Trophoblast cell (in vitro differentiated cells and primary cell): Measurements from ENCODE around the gene GOLGA8A.

ENCODE experiments used
- DNase-seq, 2 donors: peaks; one replicate each; pipeline ENCODE4 v3.0.0-alpha.2; 2016
- H2AFZ ChIP-seq: 2 replicates; pipeline ENCODE4 v1.6.1; 2013; ENCODE audit warnings: low read length, moderate library complexity, mild to moderate bottlenecking; ENCODE audit not compliant: insufficient read depth, poor library complexity
- H2AK5ac ChIP-seq: 2 replicates; pipeline ENCODE4 v1.6.1; 2013; ENCODE audit warnings: mild to moderate bottlenecking, low read length
- H2BK120ac ChIP-seq: 2 replicates; pipeline ENCODE4 v1.6.1; 2013; ENCODE audit warnings: low read length, mild to moderate bottlenecking, moderate library complexity; ENCODE audit not compliant: insufficient read depth, poor library complexity
- H2BK12ac ChIP-seq: 2 replicates; pipeline ENCODE4 v1.6.1; 2013; ENCODE audit warnings: mild to moderate bottlenecking, low read length, moderate library complexity
- H2BK5ac ChIP-seq: 2 replicates; pipeline ENCODE4 v1.6.1; 2013; ENCODE audit warnings: low read length, low read depth, moderate library complexity, mild to moderate bottlenecking; ENCODE audit not compliant: poor library complexity
- H3K14ac ChIP-seq: 2 replicates; pipeline ENCODE4 v1.6.1; 2013; ENCODE audit warnings: mild to moderate bottlenecking, low read length
- H3K18ac ChIP-seq: 2 replicates; pipeline ENCODE4 v1.6.1; 2013; ENCODE audit warnings: mild to moderate bottlenecking, low read length
- H3K23ac ChIP-seq: 2 replicates; pipeline ENCODE4 v1.6.1; 2013; ENCODE audit warnings: low read length
- H3K27ac ChIP-seq: 2 replicates; pipeline ENCODE4 v1.5.1; 2013; ENCODE audit warnings: low read depth, mild to moderate bottlenecking, inconsistent platforms, low read length, moderate library complexity
- H3K27me3 ChIP-seq: 2 replicates; pipeline ENCODE4 v1.6.1; 2013; ENCODE audit warnings: inconsistent platforms, mild to moderate bottlenecking, low read length, moderate library complexity; ENCODE audit not compliant: insufficient read depth
- H3K36me3 ChIP-seq, 2 experiments: 1 replicate in 1 of 2; 2 replicates in 1 of 2; pipeline ENCODE4 v1.6.1; 2013; ENCODE audit warnings: low read length in 2 of 2, mild to moderate bottlenecking in 2 of 2, moderate library complexity in 1 of 2; ENCODE audit not compliant: insufficient read depth in 2 of 2, control insufficient read depth in 1 of 2
- H3K4ac ChIP-seq: 2 replicates; pipeline ENCODE4 v1.6.1; 2013; ENCODE audit warnings: low read depth, mild to moderate bottlenecking, low read length, moderate library complexity
- H3K4me1 ChIP-seq, 2 experiments: 1 replicate in 1 of 2; 2 replicates in 1 of 2; pipeline ENCODE4 v1.6.1; 2013; ENCODE audit warnings: low read length in 2 of 2, mild to moderate bottlenecking in 2 of 2, moderate library complexity in 1 of 2; ENCODE audit not compliant: insufficient read depth in 2 of 2, control insufficient read depth in 1 of 2
- H3K4me2 ChIP-seq: 2 replicates; pipeline ENCODE4 v1.6.1; 2013; ENCODE audit warnings: inconsistent platforms, mild to moderate bottlenecking, low read length, moderate library complexity
- H3K4me3 ChIP-seq: 2 replicates; pipeline ENCODE4 v1.5.1; 2013; ENCODE audit warnings: mild to moderate bottlenecking, low read depth, low read length, inconsistent platforms
- H3K79me1 ChIP-seq: one replicate; pipeline ENCODE4 v1.6.1; 2013; ENCODE audit warnings: low read length
- H3K79me2 ChIP-seq: 2 replicates; pipeline ENCODE4 v1.6.1; 2013; ENCODE audit warnings: low read length, mild to moderate bottlenecking; ENCODE audit not compliant: control insufficient read depth, insufficient read depth, poor library complexity
- H3K9ac ChIP-seq: 2 replicates; pipeline ENCODE4 v1.6.1; 2013; ENCODE audit warnings: mild to moderate bottlenecking, low read length
- H3K9me3 ChIP-seq: 2 replicates; pipeline ENCODE4 v1.6.1; 2013; ENCODE audit warnings: low read depth, mild to moderate bottlenecking, control low read depth, inconsistent platforms, low read length; ENCODE audit not compliant: insufficient read depth
- H4K12ac ChIP-seq: 2 replicates; pipeline ENCODE4 v1.6.1; 2013; ENCODE audit warnings: low read depth, mild to moderate bottlenecking, low read length, moderate library complexity
- H4K8ac ChIP-seq: 2 replicates; pipeline ENCODE4 v1.6.1; 2013; ENCODE audit warnings: low read depth, mild to moderate bottlenecking, low read length, moderate library complexity
- H4K91ac ChIP-seq: one replicate; pipeline ENCODE4 v1.6.1; 2013; ENCODE audit warnings: low read depth, mild to moderate bottlenecking, low read length, moderate library complexity
- whole genome bisulfite sequencing: extraction: QIAGEN DNeasy Blood & Tissue Kit; methylation state at CpG from one replicate; pipeline ENCODE4 v1.1.7; 2013; ENCODE audit warnings: missing lambda C conversion rate; ENCODE audit not compliant: insufficient read length, insufficient coverage; ENCODE audit errors: extremely low coverage; 5-methylcytosine and 5-hydroxymethylcytosine counted together

Gene GOLGA8A

GRCh38 chr15:34436956-34437442, 609 bp downstream of the GOLGA8A start:
- WGBS: no CpG with 5 or more reads among the region's 70 CpGs
- Histone ChIP-seq H3K14ac (no peak overlapping the region), H4K12ac (no peak overlapping the region), H3K18ac (no peak overlapping the region), H3K4me2 (peak overlapping the region; percentile 89), H2BK120ac (no peak overlapping the region), H3K27ac (no peak overlapping the region), H3K9ac (no peak overlapping the region), H2BK12ac (no peak overlapping the region), H3K9me3 (peaks cover 5% of the 10 kb centered on the region), H3K36me3 (no peaks in the 10 kb centered on the region), H3K23ac (no peak overlapping the region), H4K91ac (no peak overlapping the region), H2AK5ac (no peak overlapping the region), H3K4ac (no peak overlapping the region), H3K79me1 (no peaks in the 10 kb centered on the region), H4K8ac (no peak overlapping the region), H2AFZ (peak overlapping the region; percentile 1), H3K4me3 (peak overlapping the region; percentile 62), H3K79me2 (no peaks in the 10 kb centered on the region), H2BK5ac (no peak overlapping the region), H3K4me1 (peaks cover 1 to 3% of the 10 kb centered on the region in 2 experiments), H3K27me3 (peaks cover 16% of the 10 kb centered on the region)
- peak in 1 of 2 donors; percentile 2 for DNase-seq

GRCh38 chr15:34436126-34436955, 1.3 kb downstream of the GOLGA8A start:
- peak overlapping the region; percentile 89 for H3K4me2 ChIP-seq
- H3K9ac ChIP-seq: no peak overlapping the region
- no peak overlapping the region for H2BK5ac ChIP-seq
- H3K4me1 ChIP-seq: peaks cover 1 to 3% of the 10 kb centered on the region in 2 experiments
- H2AFZ ChIP-seq: no peak overlapping the region
- no peaks in the 10 kb centered on the region for H3K79me2 ChIP-seq
- H4K8ac ChIP-seq: no peak overlapping the region
- no peak overlapping the region for H3K4ac ChIP-seq
- H3K9me3 ChIP-seq: peaks cover 5% of the 10 kb centered on the region
- H2AK5ac ChIP-seq: no peak overlapping the region
- no peak overlapping the region for H3K4me3 ChIP-seq
- no CpG with 5 or more reads among the region's 31 CpGs for WGBS
- no peak overlapping the region for H3K18ac ChIP-seq
- no peak overlapping the region for H3K23ac ChIP-seq
- H4K91ac ChIP-seq: no peak overlapping the region
- no peak overlapping the region for H2BK120ac ChIP-seq
- no peak for DNase-seq
- H2BK12ac ChIP-seq: no peak overlapping the region
- no peak overlapping the region for H4K12ac ChIP-seq
- H3K27me3 ChIP-seq: peaks cover 16% of the 10 kb centered on the region
- no peak overlapping the region for H3K14ac ChIP-seq
- H3K27ac ChIP-seq: no peak overlapping the region
- no peaks in the 10 kb centered on the region for H3K36me3 ChIP-seq
- no peaks in the 10 kb centered on the region for H3K79me1 ChIP-seq

GRCh38 chr15:34435658-34436057, 1.9 kb downstream of the GOLGA8A start:
- H3K4me3 ChIP-seq: no peak overlapping the region
- H4K12ac ChIP-seq: no peak overlapping the region
- peaks cover 16% of the 10 kb centered on the region for H3K27me3 ChIP-seq
- H3K79me2 ChIP-seq: no peaks in the 10 kb centered on the region
- no peak overlapping the region for H4K91ac ChIP-seq
- no peak overlapping the region for H3K18ac ChIP-seq
- no peak for DNase-seq
- no peak overlapping the region for H2BK12ac ChIP-seq
- H3K79me1 ChIP-seq: no peaks in the 10 kb centered on the region
- H2BK5ac ChIP-seq: no peak overlapping the region
- no peak overlapping the region for H3K14ac ChIP-seq
- H4K8ac ChIP-seq: no peak overlapping the region
- peaks cover 1 to 3% of the 10 kb centered on the region in 2 experiments for H3K4me1 ChIP-seq
- no peak overlapping the region for H2BK120ac ChIP-seq
- H3K23ac ChIP-seq: no peak overlapping the region
- WGBS: no CpG with 5 or more reads among the region's 11 CpGs
- no peak overlapping the region for H3K27ac ChIP-seq
- H3K36me3 ChIP-seq: no peaks in the 10 kb centered on the region
- no peak overlapping the region for H2AK5ac ChIP-seq
- no peak overlapping the region for H2AFZ ChIP-seq
- H3K9ac ChIP-seq: no peak overlapping the region
- no peak overlapping the region for H3K4me2 ChIP-seq
- no peak overlapping the region for H3K4ac ChIP-seq
- peaks cover 5% of the 10 kb centered on the region for H3K9me3 ChIP-seq

GRCh38 chr15:34434627-34435305, 2.8 kb downstream of the GOLGA8A start:
- no peak overlapping the region for H2BK12ac ChIP-seq
- peaks cover 16% of the 10 kb centered on the region for H3K27me3 ChIP-seq
- no peak overlapping the region for H2BK120ac ChIP-seq
- H4K91ac ChIP-seq: no peak overlapping the region
- H3K4me1 ChIP-seq: peaks cover 1 to 3% of the 10 kb centered on the region in 2 experiments
- H3K79me1 ChIP-seq: no peaks in the 10 kb centered on the region
- no peaks in the 10 kb centered on the region for H3K36me3 ChIP-seq
- no peak overlapping the region for H2BK5ac ChIP-seq
- H2AK5ac ChIP-seq: no peak overlapping the region
- no peak overlapping the region for H2AFZ ChIP-seq
- no peak overlapping the region for H3K9ac ChIP-seq
- no peak overlapping the region for H3K4me3 ChIP-seq
- H3K18ac ChIP-seq: no peak overlapping the region
- H3K4me2 ChIP-seq: no peak overlapping the region
- H4K12ac ChIP-seq: no peak overlapping the region
- no peak overlapping the region for H3K4ac ChIP-seq
- no peak overlapping the region for H3K14ac ChIP-seq
- no peaks in the 10 kb centered on the region for H3K79me2 ChIP-seq
- no CpG with 5 or more reads among the region's 20 CpGs for WGBS
- no peak overlapping the region for H3K23ac ChIP-seq
- no peak overlapping the region for H4K8ac ChIP-seq
- no peak overlapping the region for H3K27ac ChIP-seq
- DNase-seq: no peak
- peaks cover 5% of the 10 kb centered on the region for H3K9me3 ChIP-seq
